Liver (tissue), 9 donors: ENCODE data around the gene MROH8. TPM values are rescaled to one million over a fixed set of nuclear protein-coding genes. Genes with fewer than 3 reads are reported as not detected.

Experiments used
- DNase-seq: peaks from one replicate; pipeline ENCODE4 v3.0.0-alpha.2; 2017; ENCODE audit warnings: low spot score
- H3K27ac ChIP-seq, 2 donors: one replicate each; pipeline ENCODE4 v1.7.0; 2013; ENCODE audit warnings: inconsistent platforms in 2 of 2, low read length in 2 of 2, control low read depth in 1 of 2, low read depth in 1 of 2, mild to moderate bottlenecking in 1 of 2
- H3K27me3 ChIP-seq, 4 donors: one replicate each; pipeline versions ENCODE4 v1.6.1 to v1.7.0; 2013; ENCODE audit warnings: low read length in 3 of 4, inconsistent platforms in 1 of 4, mild to moderate bottlenecking in 1 of 4, moderate library complexity in 1 of 4; ENCODE audit not compliant: control insufficient read depth in 4 of 4, insufficient read depth in 4 of 4
- H3K36me3 ChIP-seq, 4 donors: one replicate each; pipeline versions ENCODE4 v1.6.1 to v1.7.0; 2013; ENCODE audit warnings: low read length in 3 of 4, mild to moderate bottlenecking in 3 of 4, low read depth in 1 of 4, moderate library complexity in 1 of 4; ENCODE audit not compliant: control insufficient read depth in 4 of 4, insufficient read depth in 3 of 4
- H3K4me1 ChIP-seq, 4 donors: one replicate each; pipeline versions ENCODE4 v1.6.1 to v1.7.0; 2013; ENCODE audit warnings: low read length in 3 of 4, mild to moderate bottlenecking in 3 of 4, moderate library complexity in 1 of 4; ENCODE audit not compliant: control insufficient read depth in 4 of 4, insufficient read depth in 4 of 4
- H3K4me3 ChIP-seq, 3 donors: one replicate each; pipeline versions ENCODE4 v1.6.1 to v1.7.0; 2013; ENCODE audit warnings: low read length in 3 of 3, control low read depth in 1 of 3, low read depth in 1 of 3, mild to moderate bottlenecking in 1 of 3
- H3K9ac ChIP-seq, 2 donors: one replicate each; pipeline ENCODE4 v1.7.0; 2013; ENCODE audit warnings: low read length in 2 of 2, mild to moderate bottlenecking in 2 of 2, moderate library complexity in 2 of 2, control low read depth in 1 of 2, low read depth in 1 of 2
- H3K9me3 ChIP-seq, 4 donors: one replicate each; pipeline versions ENCODE4 v1.6.1 to v1.7.0; 2013; ENCODE audit warnings: low read length in 3 of 4; ENCODE audit not compliant: control insufficient read depth in 4 of 4
- ATF3 ChIP-seq: IDR thresholded peaks from 2 replicates; pipeline ENCODE4 v1.6.1; 2016; ENCODE audit warnings: antibody characterized with exemption
- FOXA1 ChIP-seq: IDR thresholded peaks from 2 replicates; pipeline ENCODE4 v1.6.1; 2016; ENCODE audit warnings: antibody characterized with exemption
- FOXA2 ChIP-seq: IDR thresholded peaks from 2 replicates; pipeline ENCODE4 v1.6.1; 2016; ENCODE audit warnings: antibody characterized with exemption
- HNF4A ChIP-seq, 2 donors: conservative IDR thresholded peaks; 2 replicates each; pipeline ENCODE4 v1.6.1; 2016; ENCODE audit warnings: antibody characterized with exemption in 2 of 2, mild to moderate bottlenecking in 2 of 2
- HNF4G ChIP-seq: IDR thresholded peaks from 2 replicates; pipeline ENCODE4 v1.6.1; 2016; ENCODE audit warnings: antibody characterized with exemption
- JUND ChIP-seq, 2 donors: IDR thresholded peaks; 2 replicates each; pipeline ENCODE4 v1.6.1; 2016; ENCODE audit warnings: antibody characterized with exemption in 2 of 2
- NR2F2 ChIP-seq: IDR thresholded peaks from 2 replicates; pipeline ENCODE4 v1.6.1; 2016; ENCODE audit warnings: antibody characterized with exemption
- RAD21 ChIP-seq, 2 donors: IDR thresholded peaks; 2 replicates each; pipeline ENCODE4 v1.6.1; 2016; ENCODE audit warnings: antibody characterized with exemption in 2 of 2, mild to moderate bottlenecking in 2 of 2
- RXRA ChIP-seq, 2 donors: IDR thresholded peaks; 2 replicates each; pipeline ENCODE4 v1.6.1; 2017 to 2018; ENCODE audit warnings: antibody characterized with exemption in 2 of 2, mild to moderate bottlenecking in 1 of 2
- SP1 ChIP-seq: IDR thresholded peaks from 2 replicates; pipeline ENCODE4 v1.6.1; 2018; ENCODE audit warnings: antibody characterized with exemption, mild to moderate bottlenecking
- ZBTB33 ChIP-seq: IDR thresholded peaks from 2 replicates; pipeline ENCODE4 v1.6.1; 2016; ENCODE audit warnings: antibody characterized with exemption
- WGBS: extraction: QIAGEN DNeasy Blood & Tissue Kit; methylation state at CpG from one replicate; pipeline ENCODE4 v1.1.7; 2013; 5-methylcytosine and 5-hydroxymethylcytosine counted together
- polyA plus RNA-seq, 2 donors: library from polyadenylated mRNA; stranded (reverse) in 1 of 2; unstranded in 1 of 2; fragments of 200-250 nt in 1 of 2; fragments of >200 nt in 1 of 2; fragmentation: Nextera tagmentation in 1 of 2; extraction: Ambion mirVana in 1 of 2; gene quantifications; one replicate each; pipeline versions ENCODE4 v1.2.1 to v1.2.3, GENCODE V29; 2013 to 2015
- total RNA-seq, 2 donors: library from RNA; depleted of rRNA; stranded (reverse); fragments of >200 nt; gene quantifications; one replicate each; pipeline ENCODE4 v1.2.3, GENCODE V29; 2014
- TF ChIP-seq, protein P1 (sequence below): IDR thresholded peaks from 2 replicates; pipeline ENCODE4 v1.6.1; 2016; ENCODE audit warnings: antibody characterized with exemption
- TF ChIP-seq, protein P2 (sequence below): IDR thresholded peaks from 2 replicates; pipeline ENCODE4 v1.6.1; 2016; ENCODE audit warnings: antibody characterized with exemption, mild to moderate bottlenecking
- donor health status: healthy.
- donor health status: healthy.
- donor health status: healthy.
- donor health status: healthy.
- donor health status: healthy.

The MROH8 gene
- total and polyA plus RNA-seq, 4 donors = 1.3 to 5.1 (median 2.0) TPM

DNA sequence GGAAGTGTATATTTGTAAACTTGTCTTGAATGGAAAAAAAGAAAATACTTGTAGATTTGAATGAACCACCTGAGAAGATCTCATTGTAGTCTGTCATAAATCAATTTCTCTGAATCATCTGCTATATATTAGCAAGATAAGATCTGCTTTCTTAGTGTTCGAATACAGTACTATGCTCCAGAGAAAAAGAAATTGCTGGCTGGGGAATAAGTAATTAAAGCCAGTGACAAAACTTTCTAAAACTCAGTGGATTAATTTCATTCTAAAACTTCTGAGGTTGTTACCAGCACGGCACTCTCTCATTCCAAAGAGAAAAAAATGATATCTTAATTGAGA lies 22.4 kb upstream of the MROH8 start:
- Histone ChIP-seq H3K27ac (no peak overlapping the region), H3K4me1 (peaks cover 0 to 4% (median 3%) of the 10 kb centered on the region in 4 donors), H3K9me3 (no peaks in the 10 kb centered on the region), H3K9ac (no peak overlapping the region), H3K4me3 (no peak overlapping the region), H3K27me3 (no peaks in the 10 kb centered on the region), H3K36me3 (peaks cover 13 to 58% (median 40%) of the 10 kb centered on the region in 4 donors)
- TF ChIP-seq ATF3 = no peak
- no peak for TF ChIP-seq HNF4G
- TF ChIP-seq HNF4A (conservative IDR thresholded peaks at IDR 0.05) = no peak
- no peak for TF ChIP-seq JUND (IDR thresholded peaks at IDR 0.05)
- TF ChIP-seq FOXA2 = no peak
- no peak for TF ChIP-seq FOXA1
- TF ChIP-seq SP1 = no peak
- no peak for TF ChIP-seq RXRA (IDR thresholded peaks at IDR 0.05)
- no peak for TF ChIP-seq RAD21 (IDR thresholded peaks at IDR 0.05)
- 93% methylated on average over 2 of the region's 2 CpGs for WGBS
- DNase-seq = no peak

DNA sequence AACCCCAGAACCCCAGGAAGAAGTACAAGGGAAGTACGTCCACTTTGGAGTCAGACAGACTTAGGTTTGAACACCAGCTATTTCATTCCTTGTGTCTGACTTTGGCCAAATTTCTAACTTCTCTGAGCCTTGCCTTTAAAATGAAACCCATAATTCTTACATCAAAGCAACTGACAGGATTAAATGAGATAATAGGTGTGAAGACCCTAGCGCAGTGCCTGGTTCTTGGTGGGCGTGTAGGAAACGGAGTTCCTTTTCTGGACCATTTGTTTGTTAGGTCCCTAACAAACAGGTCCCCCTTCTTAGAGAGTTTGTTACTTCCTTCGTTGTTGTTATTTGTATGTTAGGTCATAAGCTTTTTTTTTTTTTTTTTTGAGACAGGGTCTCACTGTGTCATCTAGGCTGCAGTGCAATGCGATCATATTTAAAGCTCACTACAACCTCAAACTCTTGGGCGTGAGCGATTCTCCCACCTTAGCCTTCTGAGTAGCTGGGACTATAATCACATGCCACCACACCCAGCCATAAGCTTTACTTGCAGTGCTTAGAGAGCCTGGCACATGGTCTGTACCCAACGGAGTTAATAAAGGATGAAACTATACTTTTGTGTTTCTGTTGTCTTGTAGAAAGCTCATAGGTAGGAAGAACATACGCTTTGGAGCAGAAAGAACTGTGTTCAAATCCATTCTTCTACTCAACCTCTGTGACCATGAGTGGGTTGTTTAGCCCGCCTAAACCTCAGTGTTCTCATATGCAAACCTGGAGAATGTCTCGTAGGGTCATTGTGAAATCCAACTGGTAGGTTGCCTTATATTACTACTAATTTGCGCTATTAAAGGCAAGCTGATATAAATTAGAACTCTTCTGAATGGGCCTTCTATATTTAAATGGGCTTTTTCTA lies 21.8 kb upstream of the MROH8 start:
- Histone ChIP-seq H3K4me3 (no peak overlapping the region), H3K9ac (no peak overlapping the region), H3K36me3 (peaks cover 12 to 56% (median 39%) of the 10 kb centered on the region in 4 donors), H3K27ac (no peak overlapping the region), H3K4me1 (peaks cover 0 to 4% (median 3%) of the 10 kb centered on the region in 4 donors), H3K9me3 (no peaks in the 10 kb centered on the region), H3K27me3 (no peaks in the 10 kb centered on the region)
- WGBS = 95% methylated on average over 13 of the region's 13 CpGs
- DNase-seq = no peak
- no peak for TF ChIP-seq NR2F2
- no peak for TF ChIP-seq FOXA2
- TF ChIP-seq ATF3 = no peak
- no peak for TF ChIP-seq FOXA1
- TF ChIP-seq SP1 = no peak
- TF ChIP-seq, protein P1, sequence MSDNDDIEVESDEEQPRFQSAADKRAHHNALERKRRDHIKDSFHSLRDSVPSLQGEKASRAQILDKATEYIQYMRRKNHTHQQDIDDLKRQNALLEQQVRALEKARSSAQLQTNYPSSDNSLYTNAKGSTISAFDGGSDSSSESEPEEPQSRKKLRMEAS = no peak
- TF ChIP-seq ZBTB33 = no peak

- no peak overlapping the region for H3K4me3 ChIP-seq
Measured at GRCh38 chr20:37200376-37200775, 21.0 kb upstream of the MROH8 start.

More at GRCh38 chr20:37200376-37200775, 21.0 kb upstream of the MROH8 start:
- Histone ChIP-seq H3K4me1 (peaks cover 0 to 4% (median 3%) of the 10 kb centered on the region in 4 donors), H3K9ac (no peak overlapping the region), H3K27me3 (no peaks in the 10 kb centered on the region), H3K27ac (no peak overlapping the region), H3K9me3 (no peaks in the 10 kb centered on the region), H3K36me3 (peaks cover 12 to 48% (median 35%) of the 10 kb centered on the region in 4 donors)
- WGBS = 43% methylated on average over 4 of the region's 4 CpGs
- no peak for DNase-seq
- TF ChIP-seq, protein P2, sequence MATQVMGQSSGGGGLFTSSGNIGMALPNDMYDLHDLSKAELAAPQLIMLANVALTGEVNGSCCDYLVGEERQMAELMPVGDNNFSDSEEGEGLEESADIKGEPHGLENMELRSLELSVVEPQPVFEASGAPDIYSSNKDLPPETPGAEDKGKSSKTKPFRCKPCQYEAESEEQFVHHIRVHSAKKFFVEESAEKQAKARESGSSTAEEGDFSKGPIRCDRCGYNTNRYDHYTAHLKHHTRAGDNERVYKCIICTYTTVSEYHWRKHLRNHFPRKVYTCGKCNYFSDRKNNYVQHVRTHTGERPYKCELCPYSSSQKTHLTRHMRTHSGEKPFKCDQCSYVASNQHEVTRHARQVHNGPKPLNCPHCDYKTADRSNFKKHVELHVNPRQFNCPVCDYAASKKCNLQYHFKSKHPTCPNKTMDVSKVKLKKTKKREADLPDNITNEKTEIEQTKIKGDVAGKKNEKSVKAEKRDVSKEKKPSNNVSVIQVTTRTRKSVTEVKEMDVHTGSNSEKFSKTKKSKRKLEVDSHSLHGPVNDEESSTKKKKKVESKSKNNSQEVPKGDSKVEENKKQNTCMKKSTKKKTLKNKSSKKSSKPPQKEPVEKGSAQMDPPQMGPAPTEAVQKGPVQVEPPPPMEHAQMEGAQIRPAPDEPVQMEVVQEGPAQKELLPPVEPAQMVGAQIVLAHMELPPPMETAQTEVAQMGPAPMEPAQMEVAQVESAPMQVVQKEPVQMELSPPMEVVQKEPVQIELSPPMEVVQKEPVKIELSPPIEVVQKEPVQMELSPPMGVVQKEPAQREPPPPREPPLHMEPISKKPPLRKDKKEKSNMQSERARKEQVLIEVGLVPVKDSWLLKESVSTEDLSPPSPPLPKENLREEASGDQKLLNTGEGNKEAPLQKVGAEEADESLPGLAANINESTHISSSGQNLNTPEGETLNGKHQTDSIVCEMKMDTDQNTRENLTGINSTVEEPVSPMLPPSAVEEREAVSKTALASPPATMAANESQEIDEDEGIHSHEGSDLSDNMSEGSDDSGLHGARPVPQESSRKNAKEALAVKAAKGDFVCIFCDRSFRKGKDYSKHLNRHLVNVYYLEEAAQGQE = no peak
- TF ChIP-seq HNF4G (no peak), HNF4A (conservative IDR thresholded peaks at IDR 0.05) (no peak), RAD21 (IDR thresholded peaks at IDR 0.05) (no peak), FOXA2 (no peak)
- TF ChIP-seq, protein P1 = no peak
